GM18507 (cell line): Measurements from ENCODE around the gene TTC39A.

Experiments
- DNase-seq: peaks from one replicate; pipeline ENCODE4 v3.0.0; 2011; ENCODE audit warnings: low read depth; ENCODE audit not compliant: insufficient read length; ENCODE audit errors: extremely low spot score
- FAIRE-seq: peaks from 2 replicates; lab custom pipeline; 2011; peaks lifted over from hg19 to GRCh38; lab: Jason Lieb, UNC

Gene TTC39A

DNA sequence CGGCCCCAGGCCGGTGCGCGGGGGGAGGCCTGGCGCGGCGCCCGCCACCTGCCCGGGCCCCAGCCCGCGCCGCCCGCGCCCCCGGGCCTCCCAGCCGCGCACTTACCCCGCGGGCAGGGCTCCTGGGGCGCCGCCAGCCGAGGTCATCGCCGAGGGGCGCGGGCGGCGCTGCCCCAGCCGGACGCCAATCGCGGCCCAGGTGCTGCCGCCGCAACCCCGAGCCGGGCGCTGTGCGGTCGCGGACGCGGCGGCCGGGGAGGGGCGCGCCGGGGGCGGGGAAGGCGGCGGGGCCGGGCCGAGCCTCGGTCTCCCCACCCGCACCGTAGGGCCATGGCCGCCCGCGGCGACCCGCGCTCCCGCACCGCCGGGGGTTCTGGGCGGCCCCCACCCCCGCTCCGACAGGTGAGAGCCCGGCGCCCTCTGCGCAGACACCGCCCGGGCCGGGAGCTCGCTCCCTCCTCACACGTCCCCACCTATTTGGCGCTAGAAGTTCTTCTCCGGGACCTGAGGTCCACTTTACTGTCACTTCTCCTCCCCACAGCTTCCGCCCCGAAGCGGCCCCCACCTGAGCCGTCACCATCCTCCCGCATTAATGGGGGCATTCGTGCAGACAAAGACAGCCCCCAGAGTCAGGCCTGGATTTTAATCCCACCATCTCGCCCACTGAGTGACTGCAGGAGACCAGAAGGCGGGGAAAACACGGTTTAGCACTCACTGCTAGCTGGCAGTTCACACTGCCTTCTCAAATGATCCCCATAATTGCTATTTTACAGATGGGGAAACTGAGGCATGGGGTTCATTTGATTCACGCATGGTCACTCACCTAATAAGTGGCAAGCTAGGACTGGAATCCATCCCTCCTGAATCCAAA is at the start of gene TTC39A:
Gene TTC39A, minus strand, starts transcription at position 232 of the 871 bp plus-strand sequence. Its CDS starts 85 bp downstream, at position 147.
- no peak for DNase-seq

DNA sequence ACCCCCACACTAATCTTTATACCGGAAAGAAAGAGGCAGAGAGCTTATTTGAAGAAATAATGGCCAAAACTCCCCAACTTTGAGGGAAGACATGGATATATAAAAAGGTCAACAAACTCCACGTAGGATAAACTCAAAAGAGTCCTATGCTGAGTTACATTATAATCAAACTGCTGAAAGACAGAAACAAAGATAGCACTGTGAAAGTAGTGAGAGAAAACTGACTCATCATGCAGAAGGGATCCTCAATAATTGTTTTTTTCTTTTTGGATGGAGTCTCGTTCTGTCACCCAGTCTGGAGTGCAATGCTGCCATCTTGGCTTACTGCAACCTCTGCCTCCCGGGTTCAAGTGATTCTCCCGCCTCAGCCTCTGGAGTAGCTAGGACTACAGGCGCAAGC is 48.5 kb upstream of the TTC39A start:
- DNase-seq (no peak), FAIRE-seq (no peak)

More for the DNA sequence above, at the start of gene TTC39A:
- FAIRE-seq: no peak

DNA sequence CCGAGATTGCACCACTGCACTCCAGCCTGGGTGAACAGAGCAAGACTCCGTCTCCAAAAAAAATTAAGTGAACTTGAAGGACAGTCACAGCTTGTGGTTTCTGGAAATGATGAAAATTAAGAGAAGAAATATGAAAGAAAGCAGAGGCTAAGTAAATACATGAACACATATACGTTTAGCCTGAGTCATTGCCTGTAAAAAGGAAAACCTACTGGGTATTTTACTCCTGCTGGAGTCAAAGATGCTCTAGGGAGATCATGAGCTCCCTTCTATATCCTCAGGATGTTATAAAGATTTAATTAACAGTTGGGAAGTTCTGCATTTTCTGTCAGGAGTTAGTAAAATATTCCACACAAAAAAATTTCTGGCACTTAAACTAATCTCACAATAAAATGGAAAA is 43.5 kb upstream of the TTC39A start:
- FAIRE-seq (no peak), DNase-seq (no peak)

DNA sequence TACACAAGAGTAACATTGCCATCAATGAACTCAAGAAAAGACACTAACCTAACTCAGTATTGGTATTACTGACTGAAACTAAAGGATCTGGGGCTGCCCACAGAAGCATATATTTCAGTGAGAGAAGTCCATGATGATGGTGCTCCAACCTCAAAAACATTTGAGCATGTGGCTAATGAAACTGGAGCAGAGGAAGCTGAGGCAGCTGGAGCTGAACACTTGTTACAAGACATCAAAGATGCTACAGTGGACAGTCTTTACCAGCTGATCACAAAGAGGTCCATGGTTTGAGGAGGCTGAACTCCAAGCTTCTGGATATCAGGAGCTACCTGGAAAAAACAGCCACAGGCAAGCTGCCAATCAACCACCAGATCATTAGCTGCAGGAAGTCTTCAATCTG is 42.2 kb upstream of the TTC39A start:
- no peak for DNase-seq
- no peak for FAIRE-seq

DNA sequence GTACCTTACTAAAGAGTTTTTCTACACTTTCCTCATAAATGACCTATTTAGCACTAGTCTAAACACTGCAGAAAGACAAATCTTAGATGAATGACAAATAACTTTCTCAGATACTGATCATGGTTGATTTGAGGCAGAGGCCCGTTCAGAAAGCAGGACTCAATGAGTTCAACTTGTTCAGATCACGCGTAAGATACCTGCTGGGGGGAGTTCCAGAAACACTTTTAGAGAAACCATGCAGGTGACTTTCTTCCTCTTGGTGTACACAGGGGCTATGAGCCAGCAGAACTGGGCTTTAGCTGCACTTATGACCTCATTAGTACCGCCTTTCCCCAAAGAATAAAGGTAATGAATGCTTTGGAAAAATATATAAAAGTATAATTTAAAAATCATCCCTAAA is 38.8 kb upstream of the TTC39A start:
- FAIRE-seq: no peak

DNA sequence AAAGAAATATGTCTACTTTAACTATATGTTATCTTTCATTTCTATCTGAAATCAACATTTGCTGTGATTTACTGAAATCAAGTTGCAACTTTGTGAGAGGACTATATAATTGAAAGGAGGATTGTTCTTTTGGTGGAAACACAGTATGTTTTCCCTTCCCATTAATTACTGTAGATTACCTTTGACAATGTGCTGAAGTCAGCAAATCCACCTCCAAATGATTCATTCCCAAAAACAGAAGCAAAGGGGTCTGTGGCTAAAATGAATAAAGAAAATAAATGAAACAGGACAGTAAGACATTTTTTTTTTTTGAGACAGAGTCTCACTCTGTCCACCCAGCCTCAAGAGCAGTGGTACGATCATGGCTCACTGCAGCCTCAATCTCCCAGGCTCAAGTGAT is 35.4 kb upstream of the TTC39A start:
- DNase-seq (no peak), FAIRE-seq (no peak)

More for the DNA sequence above, 38.8 kb upstream of the TTC39A start:
- DNase-seq: no peak

DNA sequence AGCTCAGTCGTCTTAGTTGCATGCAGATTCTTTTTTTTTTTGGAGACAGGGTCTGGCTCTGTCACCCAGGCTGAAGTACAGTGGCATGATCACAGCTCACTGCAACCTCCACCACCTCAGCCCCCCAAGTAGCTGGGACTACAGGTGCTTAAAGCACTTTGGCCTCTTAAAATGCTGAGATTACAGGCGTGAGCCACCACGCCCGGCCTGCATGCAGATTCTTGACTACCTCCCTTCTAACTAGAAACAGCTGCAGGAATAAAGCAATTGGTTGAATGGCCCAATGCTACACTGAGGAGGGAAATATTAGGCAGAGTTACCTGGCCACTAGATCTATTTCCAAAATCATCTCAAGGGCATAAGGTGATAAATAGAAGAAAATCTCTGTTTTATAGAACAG is 29.5 kb upstream of the TTC39A start:
- DNase-seq (no peak), FAIRE-seq (no peak)

DNA sequence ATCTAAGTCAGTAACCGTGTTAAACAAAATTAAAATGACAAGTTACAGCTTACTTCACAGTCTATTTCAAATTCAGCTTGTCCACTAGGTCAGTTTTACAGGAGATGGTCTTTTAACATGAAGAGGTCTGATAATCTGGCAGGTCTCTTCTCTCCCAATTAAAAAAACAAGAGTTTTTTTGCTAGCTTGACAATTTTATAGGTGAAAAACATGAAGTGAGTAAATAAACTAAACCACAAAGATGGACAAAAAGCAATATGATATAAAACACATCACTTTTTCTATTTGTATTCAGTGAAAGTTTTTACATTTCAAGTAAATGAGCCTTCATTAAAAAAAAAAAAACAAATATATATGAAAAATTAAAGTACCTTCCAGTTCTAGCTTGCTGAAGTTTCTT is 25.0 kb upstream of the TTC39A start:
- peak; percentile 5 for FAIRE-seq
- DNase-seq: no peak

DNA sequence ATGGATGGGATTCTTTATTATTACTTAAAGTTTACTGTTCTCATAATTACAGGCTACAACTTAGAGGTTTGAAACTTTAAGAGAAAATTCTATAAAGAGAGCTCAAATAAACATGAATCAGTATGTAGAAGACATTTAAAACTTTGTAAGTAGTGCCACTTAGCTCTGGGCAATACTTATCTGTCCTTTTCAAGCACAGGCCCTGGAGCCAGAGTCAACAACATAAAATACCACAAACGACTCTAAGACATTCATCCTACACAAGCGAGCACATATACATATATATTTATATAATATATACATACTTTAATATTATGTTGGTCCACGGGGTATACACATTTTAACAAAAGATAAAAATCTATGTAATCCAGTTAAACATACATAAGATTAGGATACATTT is 24.1 kb upstream of the TTC39A start:
- DNase-seq (no peak), FAIRE-seq (no peak)

DNA sequence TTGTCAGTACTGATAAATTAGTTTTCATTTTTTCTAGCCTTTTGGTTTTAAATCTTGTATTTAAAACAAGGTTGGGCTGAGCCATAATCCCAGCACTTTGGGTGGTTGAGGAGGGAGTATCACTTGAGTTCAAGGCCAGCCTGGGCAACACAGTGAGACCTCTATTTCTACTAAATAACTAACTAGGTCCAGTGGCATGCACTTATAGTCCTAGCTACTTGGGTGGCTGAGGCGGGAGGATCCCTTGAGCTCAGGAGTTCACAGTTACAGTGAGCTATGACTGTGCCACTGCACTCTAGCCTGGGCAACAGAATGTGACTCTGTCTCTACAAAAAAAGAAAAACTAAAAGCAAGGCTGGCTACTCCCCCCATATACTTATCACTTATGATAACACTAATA is 21.5 kb upstream of the TTC39A start:
- DNase-seq: no peak
- FAIRE-seq: no peak

DNA sequence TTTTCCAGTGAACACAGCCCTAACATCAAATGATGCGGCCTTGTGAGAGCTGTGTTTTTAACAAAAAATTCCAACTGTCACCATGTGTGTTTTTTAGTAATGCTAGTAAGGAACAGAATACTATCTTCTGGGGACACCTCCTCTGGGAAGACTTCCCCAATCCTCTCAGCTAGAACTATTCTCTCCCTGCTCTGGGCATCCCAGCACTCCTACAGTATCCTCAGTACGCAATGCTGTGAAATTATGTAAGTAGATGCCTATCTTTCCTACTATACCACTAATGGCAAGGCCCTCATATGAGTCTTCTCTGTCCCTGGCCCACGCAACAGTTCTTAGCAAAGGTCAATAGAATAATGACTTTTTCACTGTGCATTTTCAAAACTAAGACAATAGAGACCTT is 19.5 kb upstream of the TTC39A start:
- DNase-seq (no peak), FAIRE-seq (no peak)

DNA sequence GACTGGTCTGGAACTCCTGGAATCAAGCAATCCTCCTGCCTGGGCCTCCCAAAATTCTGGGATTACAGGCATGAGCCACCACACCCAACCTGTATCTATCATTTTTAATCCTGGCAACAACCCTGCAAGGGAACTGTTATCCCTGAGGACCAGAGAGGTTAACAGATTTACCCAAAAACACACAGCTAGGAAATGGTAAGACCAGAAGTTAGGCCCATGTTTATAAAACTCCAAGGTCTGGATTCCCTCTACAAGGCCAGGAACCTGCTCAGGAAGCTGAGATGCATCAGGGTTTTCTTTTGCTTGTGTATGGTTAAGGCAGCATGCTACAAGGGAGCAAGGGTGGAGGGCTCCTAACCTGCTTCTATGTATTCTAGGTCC is 17.8 kb upstream of the TTC39A start:
- FAIRE-seq: no peak

DNA sequence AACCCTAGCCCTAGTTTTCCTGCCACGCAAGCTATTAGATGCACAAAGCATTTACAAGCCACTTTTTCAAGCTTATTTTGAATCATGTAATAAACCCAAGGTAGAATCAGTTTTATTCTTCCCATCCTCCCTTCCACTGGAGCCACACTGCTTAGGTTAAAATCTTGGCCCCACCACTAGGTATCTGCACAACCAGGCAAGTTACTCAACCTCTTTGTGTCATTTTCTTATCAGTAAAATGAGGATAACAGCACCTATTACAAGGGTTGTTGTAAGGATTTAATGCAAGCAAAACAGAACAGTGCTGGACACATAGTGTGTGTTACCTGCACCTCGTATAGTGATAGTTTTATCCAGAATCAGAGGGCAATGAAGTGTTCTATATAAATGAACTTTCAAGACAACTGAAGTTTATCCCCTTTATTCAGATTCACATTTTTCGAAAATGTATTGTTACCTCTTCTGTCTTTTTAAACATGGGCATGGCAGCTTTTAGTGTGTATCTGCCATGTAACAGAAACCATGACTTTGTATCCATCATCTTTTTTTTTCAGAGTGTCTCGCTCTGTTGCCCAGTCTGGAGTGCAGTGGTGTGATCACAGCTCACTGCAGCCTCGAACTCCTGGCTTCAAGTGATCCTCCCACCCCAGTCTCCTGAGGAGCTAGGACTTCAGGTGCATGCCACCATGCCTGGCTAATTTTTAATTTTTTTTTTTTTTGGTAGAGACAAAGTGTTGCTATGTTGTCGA is 17.2 kb upstream of the TTC39A start:
- DNase-seq (no peak), FAIRE-seq (no peak)

More for the DNA sequence above, 17.8 kb upstream of the TTC39A start:
- DNase-seq: no peak

DNA sequence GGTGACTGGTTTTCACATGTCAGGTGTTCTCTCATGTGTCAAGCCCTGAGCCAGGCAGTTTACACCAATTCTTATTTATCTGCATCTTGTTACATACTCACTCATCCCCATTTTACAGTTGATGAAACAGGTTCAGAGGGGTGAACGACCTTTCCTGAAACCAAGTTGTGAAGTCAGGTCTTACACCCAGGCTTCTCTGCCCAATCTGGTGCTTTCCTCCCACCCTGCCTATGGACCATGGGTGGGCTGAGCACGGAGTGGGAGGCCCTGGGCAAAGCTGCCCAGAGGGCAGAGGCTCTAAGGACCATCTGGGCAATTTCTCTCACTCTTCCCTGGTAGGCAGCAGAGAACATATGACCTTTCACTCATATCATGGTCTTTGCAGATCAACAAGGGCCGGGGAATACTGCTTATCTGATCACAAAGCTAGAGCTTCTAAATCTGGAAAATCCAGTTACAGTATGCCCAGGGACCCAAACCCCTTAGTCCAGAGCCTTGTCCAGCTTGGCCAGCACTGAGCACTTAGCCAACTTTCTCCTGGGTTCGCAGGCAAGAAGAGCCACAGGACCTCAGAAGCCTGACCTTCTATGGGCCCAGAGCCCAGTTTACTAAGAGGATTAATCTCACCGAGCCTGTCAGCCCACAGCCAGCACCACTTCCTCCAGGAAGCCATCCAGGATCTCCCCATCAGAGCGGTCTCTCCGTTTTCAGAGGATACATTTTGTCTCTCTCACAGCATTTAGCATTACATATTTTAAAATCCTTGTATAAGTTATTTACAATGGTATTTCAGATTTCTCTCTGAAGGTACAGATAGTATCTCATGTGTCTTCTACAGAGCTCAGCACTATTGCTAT is 16.0 kb upstream of the TTC39A start:
- DNase-seq: no peak
- FAIRE-seq: no peak

DNA sequence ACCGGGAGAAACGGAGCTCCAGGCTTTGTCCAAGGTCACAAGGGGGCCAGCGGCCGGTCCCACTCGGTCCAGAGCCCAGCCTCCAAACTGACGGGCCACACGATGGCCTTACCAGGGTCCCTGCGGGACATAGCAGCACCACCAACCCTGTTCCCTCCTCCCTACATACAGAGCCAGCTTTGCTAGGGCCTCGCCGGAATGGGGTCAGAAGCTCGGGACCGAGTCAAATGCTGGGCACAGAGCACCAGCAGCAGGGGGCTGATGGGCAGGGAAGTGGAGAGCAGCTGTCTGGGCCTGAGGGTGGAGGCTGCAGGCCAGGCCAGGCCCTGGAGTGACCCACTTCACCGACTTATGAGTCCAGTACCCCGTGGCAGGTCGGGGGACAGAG is 14.9 kb upstream of the TTC39A start:
- FAIRE-seq (no peak), DNase-seq (no peak)

DNA sequence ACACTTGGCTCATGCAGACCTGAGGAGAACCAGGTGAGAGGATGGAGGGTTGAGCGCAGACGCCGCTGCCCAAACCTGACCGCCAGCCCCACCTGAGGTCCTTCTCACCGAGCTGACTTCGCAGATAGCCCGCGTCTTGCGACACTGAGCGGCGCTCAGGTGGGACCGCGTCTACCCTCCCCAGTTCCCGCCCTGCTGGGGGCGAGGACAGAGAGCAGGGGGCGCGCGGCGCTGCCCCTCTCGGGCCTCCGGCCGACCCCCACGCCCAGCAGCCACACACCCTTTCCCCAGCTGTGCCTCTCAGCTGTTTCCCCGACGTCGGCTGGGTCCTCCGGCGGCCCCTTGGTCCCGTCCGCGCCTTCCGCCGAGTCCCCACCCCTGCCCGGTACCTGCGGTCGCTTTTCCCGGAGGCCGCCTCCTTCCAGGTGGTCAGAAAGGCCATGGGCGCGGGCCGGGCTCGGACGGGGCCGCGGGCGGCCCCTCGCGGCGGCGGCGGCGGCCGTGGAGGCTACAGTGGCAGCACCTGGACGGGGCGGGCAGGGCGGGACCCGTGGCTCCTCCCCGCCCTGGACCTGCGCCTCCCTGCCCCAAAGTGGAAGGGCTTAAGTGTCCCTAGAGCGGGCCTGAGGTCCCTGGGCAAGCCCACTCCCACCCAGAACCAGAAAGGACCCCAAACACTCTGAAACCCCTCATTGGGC is 14.4 kb upstream of the TTC39A start:
- FAIRE-seq: no peak

DNA sequence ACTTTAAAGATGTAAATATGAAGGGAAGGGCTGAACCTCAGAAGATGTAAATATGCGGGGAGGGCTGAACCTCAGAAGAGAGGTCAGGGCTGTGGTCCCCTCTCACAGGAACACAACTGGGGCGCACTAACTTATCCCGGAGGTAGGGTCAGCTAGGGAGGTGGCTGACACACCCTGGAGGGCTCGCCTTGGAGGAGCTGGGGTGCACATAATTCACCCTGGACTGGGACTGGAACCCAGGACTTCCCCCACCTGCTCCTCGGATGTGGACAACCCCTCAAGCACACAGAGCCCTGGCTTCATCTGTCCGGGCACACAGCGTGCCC is 13.9 kb upstream of the TTC39A start:
- FAIRE-seq (no peak), DNase-seq (no peak)

More for the DNA sequence above, 14.4 kb upstream of the TTC39A start:
- DNase-seq: no peak

DNA sequence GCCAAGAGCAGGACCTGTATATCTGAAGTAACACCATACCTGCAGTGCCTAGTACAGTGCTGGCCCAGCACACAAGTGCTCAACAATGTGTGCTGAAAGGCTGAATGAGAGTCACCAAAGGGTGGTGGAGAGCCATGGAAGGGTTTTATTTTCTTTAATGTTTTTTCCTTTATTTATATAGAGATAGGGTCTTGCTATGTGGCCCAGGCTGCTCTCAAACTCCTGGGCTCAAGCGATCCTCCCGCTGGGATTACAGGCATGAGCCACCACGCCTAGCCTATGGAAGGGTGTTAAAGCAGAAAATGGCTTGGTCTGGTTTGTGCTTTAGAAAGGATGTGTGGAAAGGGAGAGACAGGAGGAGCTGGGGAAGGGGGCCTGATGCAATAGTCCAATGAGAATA is 13.3 kb upstream of the TTC39A start:
- FAIRE-seq (no peak), DNase-seq (no peak)

DNA sequence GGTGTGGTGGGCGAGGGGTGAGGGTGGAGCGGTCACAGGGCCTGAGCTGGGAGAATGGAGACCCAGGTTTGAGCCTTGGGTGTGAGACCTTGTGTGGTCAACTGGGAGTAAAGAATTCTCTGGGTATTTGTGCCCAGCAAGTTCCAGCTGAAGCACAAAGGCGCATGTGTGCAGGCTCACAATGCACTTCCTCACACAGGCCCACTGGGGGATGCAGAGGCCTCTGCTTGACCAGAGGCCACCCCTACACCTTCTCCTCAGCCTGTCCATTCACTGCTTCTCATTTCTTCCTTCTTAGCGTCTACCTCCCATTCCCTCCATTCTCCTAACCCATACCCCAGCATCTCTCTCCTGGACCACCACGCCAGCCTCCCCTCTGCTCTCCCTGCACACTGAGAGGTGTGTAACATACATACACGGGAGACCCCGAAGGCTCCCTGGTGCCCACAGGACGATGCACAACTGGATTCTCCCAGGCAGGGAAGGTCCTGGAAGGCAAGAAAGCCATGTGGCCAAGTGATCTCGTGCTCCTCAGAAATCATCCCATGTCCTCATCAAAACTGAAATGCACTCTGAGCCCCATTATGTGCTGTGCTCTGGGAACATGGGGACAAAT is 12.3 kb upstream of the TTC39A start:
- FAIRE-seq: no peak
- DNase-seq: no peak
